Measurements from ENCODE around the gene GALNT9. TPM values are rescaled to one million over a fixed set of nuclear protein-coding genes. Genes with fewer than 3 reads are reported as not detected.
"Not testable (repeated sequence)": the region's sequence is repeated elsewhere in the genome, so short reads cannot be mapped to it uniquely, and the experiment has no call there.

GALNT9 gene
- polyA plus RNA-seq, 1 of the 3 experiments (the other 2 are of a cell fraction) = not detected

DNA sequence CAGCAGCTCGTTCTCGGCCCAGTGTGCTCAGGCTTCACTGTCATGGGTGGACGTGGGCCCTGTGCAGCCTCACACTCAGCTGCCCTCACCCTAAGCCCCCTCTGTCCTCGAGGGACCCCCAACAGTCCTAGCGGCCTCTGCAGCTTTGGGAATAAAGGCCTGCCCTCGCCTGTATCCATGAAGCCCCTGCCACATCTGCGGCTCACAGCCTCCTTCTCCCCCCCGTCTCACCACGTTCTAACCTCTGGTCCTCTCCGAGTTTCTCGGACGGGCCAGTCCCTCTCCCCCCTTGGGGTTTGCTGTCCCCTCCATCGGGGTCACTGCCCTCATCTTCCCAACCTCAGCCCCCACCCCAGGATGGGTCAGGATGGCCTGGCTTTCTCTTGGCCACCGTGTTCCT, 30.2 kb upstream of the GALNT9 start:
- Histone ChIP-seq H3K27ac (ENCODE audit: low read depth in 2 of 2, low read length in 1 of 2) (no peak overlapping the region), H3K9me2 (no peaks in the 10 kb centered on the region), H3K9ac (no peak overlapping the region), H3K79me2 (ENCODE audit: insufficient read depth) (no peaks in the 10 kb centered on the region), H4K20me1 (ENCODE audit: insufficient read depth) (no peaks in the 10 kb centered on the region), H3K36me3 (replicated peaks in 1 of 2; ENCODE audit: control insufficient read depth in 1 of 2, insufficient read depth in 2 of 2, low read length in 1 of 2) (no peaks in the 10 kb centered on the region), H3K27me3 (ENCODE audit: insufficient read depth) (peaks cover 37% of the 10 kb centered on the region), H3K4me2 (no peak overlapping the region), H3K4me3 (ENCODE audit: low read depth in 2 of 2, low read length in 1 of 2) (no peak overlapping the region), H3F3A (replicated peaks; ENCODE audit: insufficient read depth) (no peaks in the 10 kb centered on the region), H3K4me1 (ENCODE audit: control insufficient read depth in 1 of 2, insufficient read depth in 2 of 2, low read depth in 1 of 2, low read length in 1 of 2) (no peaks in the 10 kb centered on the region), H2AFZ (ENCODE audit: low read depth) (no peak overlapping the region), H3K9me3 (no peaks in the 10 kb centered on the region)
- no peak for TF ChIP-seq MEF2A (IDR thresholded peaks at IDR 0.05; ENCODE audit: borderline replicate concordance, low read depth)
- TF ChIP-seq ELF1 (IDR thresholded peaks at IDR 0.05) = no peak
- no peak for TF ChIP-seq FOXM1 (IDR thresholded peaks at IDR 0.05; ENCODE audit: low read depth)
- no peak for TF ChIP-seq RCOR1 (IDR thresholded peaks at IDR 0.05; ENCODE audit: low read length)
- ChIA-PET CTCF (no interaction called here), POLR2A (no interaction called here)
- WGBS (ENCODE audit: low lambda C conversion rate) = 67% methylated on average over 13 of the region's 14 CpGs
- no peak for DNase-seq

GRCh38 chr12:132358241-132359225, 29.1 kb upstream of the GALNT9 start:
- WGBS (ENCODE audit: low lambda C conversion rate) = 73% methylated on average over 19 of the region's 57 CpGs
- H3K79me2 ChIP-seq (ENCODE audit: insufficient read depth); H3K9me3 ChIP-seq; H3K4me3 ChIP-seq (ENCODE audit: low read depth in 2 of 2, low read length in 1 of 2); H4K20me1 ChIP-seq (ENCODE audit: insufficient read depth); H3K9ac ChIP-seq; H3K9me2 ChIP-seq; H3K27ac ChIP-seq (ENCODE audit: low read depth in 2 of 2, low read length in 1 of 2); H3K36me3 ChIP-seq (replicated peaks in 1 of 2; ENCODE audit: control insufficient read depth in 1 of 2, insufficient read depth in 2 of 2, low read length in 1 of 2); CTCF ChIA-PET; DNase-seq; H3K4me1 ChIP-seq (ENCODE audit: control insufficient read depth in 1 of 2, insufficient read depth in 2 of 2, low read depth in 1 of 2, low read length in 1 of 2); H3K4me2 ChIP-seq; H3F3A ChIP-seq (replicated peaks; ENCODE audit: insufficient read depth); POLR2A ChIA-PET; H2AFZ ChIP-seq (ENCODE audit: low read depth): not testable (repeated sequence)
- H3K27me3 ChIP-seq (ENCODE audit: insufficient read depth) = peaks cover 47% of the 10 kb centered on the region

- Histone ChIP-seq H3K27ac (ENCODE audit: low read depth in 2 of 2, low read length in 1 of 2) (no peak overlapping the region), H4K20me1 (ENCODE audit: insufficient read depth) (no peaks in the 10 kb centered on the region), H3K4me1 (ENCODE audit: control insufficient read depth in 1 of 2, insufficient read depth in 2 of 2, low read depth in 1 of 2, low read length in 1 of 2) (no peaks in the 10 kb centered on the region), H3K4me3 (ENCODE audit: low read depth in 2 of 2, low read length in 1 of 2) (no peak overlapping the region), H3F3A (replicated peaks; ENCODE audit: insufficient read depth) (no peaks in the 10 kb centered on the region), H3K79me2 (ENCODE audit: insufficient read depth) (no peaks in the 10 kb centered on the region), H3K9me3 (no peaks in the 10 kb centered on the region), H3K36me3 (replicated peaks in 1 of 2; ENCODE audit: control insufficient read depth in 1 of 2, insufficient read depth in 2 of 2, low read length in 1 of 2) (no peaks in the 10 kb centered on the region), H3K9ac (no peak overlapping the region), H3K27me3 (ENCODE audit: insufficient read depth) (peaks cover 56% of the 10 kb centered on the region), H3K4me2 (no peak overlapping the region), H2AFZ (ENCODE audit: low read depth) (no peak overlapping the region), H3K9me2 (no peaks in the 10 kb centered on the region)
- TF ChIP-seq POLR2AphosphoS5 (IDR thresholded peaks at IDR 0.05; ENCODE audit: low read depth, low read length) = no peak
- TF ChIP-seq, protein P1, sequence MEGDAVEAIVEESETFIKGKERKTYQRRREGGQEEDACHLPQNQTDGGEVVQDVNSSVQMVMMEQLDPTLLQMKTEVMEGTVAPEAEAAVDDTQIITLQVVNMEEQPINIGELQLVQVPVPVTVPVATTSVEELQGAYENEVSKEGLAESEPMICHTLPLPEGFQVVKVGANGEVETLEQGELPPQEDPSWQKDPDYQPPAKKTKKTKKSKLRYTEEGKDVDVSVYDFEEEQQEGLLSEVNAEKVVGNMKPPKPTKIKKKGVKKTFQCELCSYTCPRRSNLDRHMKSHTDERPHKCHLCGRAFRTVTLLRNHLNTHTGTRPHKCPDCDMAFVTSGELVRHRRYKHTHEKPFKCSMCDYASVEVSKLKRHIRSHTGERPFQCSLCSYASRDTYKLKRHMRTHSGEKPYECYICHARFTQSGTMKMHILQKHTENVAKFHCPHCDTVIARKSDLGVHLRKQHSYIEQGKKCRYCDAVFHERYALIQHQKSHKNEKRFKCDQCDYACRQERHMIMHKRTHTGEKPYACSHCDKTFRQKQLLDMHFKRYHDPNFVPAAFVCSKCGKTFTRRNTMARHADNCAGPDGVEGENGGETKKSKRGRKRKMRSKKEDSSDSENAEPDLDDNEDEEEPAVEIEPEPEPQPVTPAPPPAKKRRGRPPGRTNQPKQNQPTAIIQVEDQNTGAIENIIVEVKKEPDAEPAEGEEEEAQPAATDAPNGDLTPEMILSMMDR (IDR thresholded peaks at IDR 0.05) = no peak
- TF ChIP-seq FOXM1 (IDR thresholded peaks at IDR 0.05; ENCODE audit: low read depth) = no peak
- TF ChIP-seq ELF1 (IDR thresholded peaks at IDR 0.05) = no peak
- TF ChIP-seq FOXJ3 (CRISPR knock-in tag; IDR thresholded peaks at IDR 0.05) = no peak
- TF ChIP-seq, protein P2, sequence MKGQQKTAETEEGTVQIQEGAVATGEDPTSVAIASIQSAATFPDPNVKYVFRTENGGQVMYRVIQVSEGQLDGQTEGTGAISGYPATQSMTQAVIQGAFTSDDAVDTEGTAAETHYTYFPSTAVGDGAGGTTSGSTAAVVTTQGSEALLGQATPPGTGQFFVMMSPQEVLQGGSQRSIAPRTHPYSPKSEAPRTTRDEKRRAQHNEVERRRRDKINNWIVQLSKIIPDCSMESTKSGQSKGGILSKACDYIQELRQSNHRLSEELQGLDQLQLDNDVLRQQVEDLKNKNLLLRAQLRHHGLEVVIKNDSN (IDR thresholded peaks at IDR 0.05; ENCODE audit: borderline replicate concordance, low read depth) = no peak
- no peak for TF ChIP-seq MXI1 (IDR thresholded peaks at IDR 0.05; ENCODE audit: low read depth, low read length)
- no peak for TF ChIP-seq RXRA (IDR thresholded peaks at IDR 0.05; ENCODE audit: borderline replicate concordance, low read depth)
- no peak for TF ChIP-seq PBX3 (IDR thresholded peaks at IDR 0.05)
- TF ChIP-seq TEAD4 (IDR thresholded peaks at IDR 0.05; ENCODE audit: borderline replicate concordance, insufficient read depth) = no peak
- TF ChIP-seq MEF2A (IDR thresholded peaks at IDR 0.05; ENCODE audit: borderline replicate concordance, low read depth) = no peak
- no peak for TF ChIP-seq ZBTB33 (IDR thresholded peaks at IDR 0.05; ENCODE audit: borderline replicate concordance, low read depth)
- no peak for TF ChIP-seq TCF12 (IDR thresholded peaks at IDR 0.05)
- POLR2A ChIA-PET = no interaction called here
- DNase-seq = no peak
- WGBS (ENCODE audit: low lambda C conversion rate) = 23% methylated on average over 12 of the region's 25 CpGs
- CTCF ChIA-PET = no interaction called here
Observed at GRCh38 chr12:132357623-132358186, 28.3 kb upstream of the GALNT9 start.

Data from SK-N-SH (cell line).